A673 (cell line): ENCODE measurements around the gene NEK7. TPM values are rescaled to one million over a fixed set of nuclear protein-coding genes. Genes with fewer than 3 reads are reported as not detected.

Experiments
- BruUV-seq: library from RNA; stranded (reverse); fragments of 400-500 nt; replicated peaks from 2 replicates; lab custom pipeline; 2021; lab: Mats Ljungman, UMichigan
- CTCF ChIA-PET: fragments of 300-600 bp; sonication (Branson Sonifier 250); formaldehyde crosslinking; loops from one replicate; lab custom pipeline; 2022; ENCODE audit warnings: antibody characterized with exemption; lab: Charles Lee
- POLR2A ChIA-PET: fragments of 300-600 bp; sonication (Branson Sonifier 250); formaldehyde crosslinking; loops from one replicate; lab custom pipeline; 2022; ENCODE audit warnings: antibody characterized with exemption; ENCODE audit not compliant: low non-redundant PET; lab: Charles Lee
- DNase-seq: peaks from one replicate; pipeline ENCODE4 v3.0.0-alpha.2; 2015; ENCODE audit warnings: low spot score
- H3K27ac ChIP-seq: fragments of 200-600 bp; sonication (generic); 2 replicates; pipeline ENCODE4 v1.5.1; 2016; ENCODE audit warnings: mixed run types, low read depth, mild to moderate bottlenecking, mixed read lengths, antibody characterized with exemption, low read length; ENCODE audit not compliant: poor library complexity, severe bottlenecking
- H3K27me3 ChIP-seq: fragments of 200-600 bp; sonication (generic); replicated peaks from 2 replicates; pipeline ENCODE4 v1.6.1; 2017; ENCODE audit warnings: mixed run types, low read depth, mild to moderate bottlenecking, mixed read lengths, antibody characterized with exemption, low read length; ENCODE audit not compliant: insufficient read depth, poor library complexity
- H3K36me3 ChIP-seq: fragments of 200-600 bp; sonication (generic); 2 replicates; pipeline ENCODE4 v1.6.1; 2016; ENCODE audit warnings: mixed run types, mild to moderate bottlenecking, mixed read lengths, antibody characterized with exemption, low read length; ENCODE audit not compliant: insufficient read depth, poor library complexity, severe bottlenecking
- H3K4me1 ChIP-seq: fragments of 200-600 bp; sonication (generic); 2 replicates; pipeline ENCODE4 v1.6.1; 2017; ENCODE audit warnings: mixed run types, mild to moderate bottlenecking, mixed read lengths, antibody characterized with exemption, low read length; ENCODE audit not compliant: insufficient read depth, poor library complexity, severe bottlenecking
- H3K4me3 ChIP-seq: fragments of 200-600 bp; sonication (generic); 2 replicates; pipeline ENCODE4 v1.5.1; 2016; ENCODE audit warnings: low read depth, mixed run types, mild to moderate bottlenecking, mixed read lengths, low read length; ENCODE audit not compliant: poor library complexity, severe bottlenecking
- H3K9me3 ChIP-seq: fragments of 200-600 bp; sonication (generic); 2 replicates; pipeline ENCODE4 v1.6.1; 2016; ENCODE audit warnings: mixed run types, low read depth, mild to moderate bottlenecking, mixed read lengths, antibody characterized with exemption, low read length; ENCODE audit not compliant: poor library complexity, severe bottlenecking
- CTCF ChIP-seq: fragments of 300-800, 200-600 bp; sonication (generic); conservative IDR thresholded peaks from 2 replicates; pipeline ENCODE4 v1.5.1; 2017; ENCODE audit warnings: low read depth, mild to moderate bottlenecking, antibody characterized with exemption, low read length, moderate library complexity, mixed read lengths
- EZH2 ChIP-seq: fragments of 200-600 bp; sonication (generic); IDR thresholded peaks from 2 replicates; pipeline ENCODE4 v1.6.1; 2017; ENCODE audit warnings: borderline replicate concordance, low read depth, mild to moderate bottlenecking, mixed read lengths, antibody characterized with exemption, low read length; ENCODE audit not compliant: poor library complexity, severe bottlenecking
- intact Hi-C: fragments of 100-400 bp; cut with micrococcal nuclease; formaldehyde crosslinking; loops from one replicate; pipeline ENCODE4 v1.10.0; 2022; ENCODE audit not compliant: unreplicated experiment
- total RNA-seq: library from RNA; stranded (reverse); gene quantifications from 2 replicates; pipeline ENCODE4 v1.2.3, GENCODE V29; 2021

NEK7 gene
- total RNA-seq, 1 experiment from 2014 or later = 18.6 TPM

DNA sequence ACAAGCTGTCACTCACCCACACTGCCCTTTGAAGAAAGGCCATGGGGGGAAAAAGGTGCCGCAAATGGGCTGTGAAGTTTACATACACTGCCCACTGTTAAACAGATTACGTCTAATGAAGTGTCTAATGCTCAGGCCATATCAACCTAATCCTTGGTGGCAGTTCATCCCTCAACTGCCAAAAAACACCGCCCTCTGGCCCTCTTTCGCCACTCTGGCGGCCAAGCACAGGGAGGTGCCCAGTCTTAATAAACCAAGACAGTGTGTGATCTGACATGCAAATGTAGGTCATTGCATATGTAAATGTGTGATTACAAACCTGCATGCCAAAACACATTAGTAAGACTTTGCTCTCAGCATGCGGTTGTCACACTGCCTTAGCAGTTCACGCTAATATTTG, 89.5 kb downstream of the NEK7 start:
- no peak overlapping the region for H3K27ac ChIP-seq
- ChIA-PET CTCF (no interaction called here), POLR2A (no interaction called here)
- H3K4me1 ChIP-seq = peaks cover 10% of the 10 kb centered on the region
- DNase-seq = no peak
- no peaks in the 10 kb centered on the region for H3K9me3 ChIP-seq
- TF ChIP-seq EZH2 (no peak), CTCF (no peak)
- no TSS peak for BruUV-seq
- H3K36me3 ChIP-seq = no peaks in the 10 kb centered on the region
- H3K4me3 ChIP-seq = no peak overlapping the region
- no peaks in the 10 kb centered on the region for H3K27me3 ChIP-seq
- intact Hi-C loops = no loop called here

GRCh38 chr1:198253259-198253658, 96.5 kb downstream of the NEK7 start:
- Histone ChIP-seq H3K9me3 (no peaks in the 10 kb centered on the region), H3K4me1 (no peaks in the 10 kb centered on the region), H3K36me3 (no peaks in the 10 kb centered on the region), H3K27ac (no peak overlapping the region), H3K27me3 (no peaks in the 10 kb centered on the region), H3K4me3 (no peak overlapping the region)
- TF ChIP-seq CTCF (no peak), EZH2 (no peak)
- ChIA-PET POLR2A (interaction anchor here (0.7 kb wide), 1 partner anchor 930 kb away, joined by 3 read pairs; no protein-coding TSS in a partner anchor), CTCF (no interaction called here)
- DNase-seq = no peak
- intact Hi-C loops = loop anchor here (1.0 kb wide), 1 partner anchor 22 kb away; no protein-coding TSS in a partner anchor
- no TSS peak for BruUV-seq

DNA sequence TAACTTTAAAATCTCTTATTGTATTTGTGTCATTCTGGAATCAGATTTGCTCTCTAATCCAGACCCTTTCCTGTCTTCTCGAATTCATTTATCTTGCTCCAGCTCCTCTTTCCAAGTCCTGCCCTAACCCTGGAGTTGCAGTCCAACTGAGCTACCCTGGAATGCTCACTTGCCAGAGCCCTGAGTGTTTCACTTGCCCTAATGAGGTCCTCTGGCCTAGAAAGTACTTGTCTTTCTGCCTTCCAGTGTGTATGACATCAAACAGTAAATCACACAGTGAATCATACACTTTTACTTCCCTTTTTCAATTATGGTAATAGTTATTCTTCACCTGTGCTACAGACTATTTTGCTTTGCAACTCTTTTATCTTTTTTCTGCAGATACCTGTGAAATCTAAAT, 96.9 kb downstream of the NEK7 start:
- Histone ChIP-seq H3K4me3 (no peak overlapping the region), H3K9me3 (no peaks in the 10 kb centered on the region), H3K36me3 (no peaks in the 10 kb centered on the region), H3K27ac (no peak overlapping the region), H3K4me1 (no peaks in the 10 kb centered on the region), H3K27me3 (no peaks in the 10 kb centered on the region)
- DNase-seq = no peak
- POLR2A ChIA-PET = interaction anchor here (0.7 kb wide), 1 partner anchor 930 kb away, joined by 3 read pairs; no protein-coding TSS in a partner anchor
- intact Hi-C loops = loop anchor here (1.0 kb wide), 1 partner anchor 22 kb away; no protein-coding TSS in a partner anchor
- TF ChIP-seq CTCF = no peak
- no peak for TF ChIP-seq EZH2
- CTCF ChIA-PET = no interaction called here
- no TSS peak for BruUV-seq
